ENCODE measurements around the gene UST.
"Not testable (repeated sequence)": the region's sequence is repeated elsewhere in the genome, so short reads cannot be mapped to it uniquely, and the experiment has no call there.

The UST gene

GRCh38 chr6:148758492-148758891 is 11.7 kb downstream of the UST start:
- TF ChIP-seq, protein P1, sequence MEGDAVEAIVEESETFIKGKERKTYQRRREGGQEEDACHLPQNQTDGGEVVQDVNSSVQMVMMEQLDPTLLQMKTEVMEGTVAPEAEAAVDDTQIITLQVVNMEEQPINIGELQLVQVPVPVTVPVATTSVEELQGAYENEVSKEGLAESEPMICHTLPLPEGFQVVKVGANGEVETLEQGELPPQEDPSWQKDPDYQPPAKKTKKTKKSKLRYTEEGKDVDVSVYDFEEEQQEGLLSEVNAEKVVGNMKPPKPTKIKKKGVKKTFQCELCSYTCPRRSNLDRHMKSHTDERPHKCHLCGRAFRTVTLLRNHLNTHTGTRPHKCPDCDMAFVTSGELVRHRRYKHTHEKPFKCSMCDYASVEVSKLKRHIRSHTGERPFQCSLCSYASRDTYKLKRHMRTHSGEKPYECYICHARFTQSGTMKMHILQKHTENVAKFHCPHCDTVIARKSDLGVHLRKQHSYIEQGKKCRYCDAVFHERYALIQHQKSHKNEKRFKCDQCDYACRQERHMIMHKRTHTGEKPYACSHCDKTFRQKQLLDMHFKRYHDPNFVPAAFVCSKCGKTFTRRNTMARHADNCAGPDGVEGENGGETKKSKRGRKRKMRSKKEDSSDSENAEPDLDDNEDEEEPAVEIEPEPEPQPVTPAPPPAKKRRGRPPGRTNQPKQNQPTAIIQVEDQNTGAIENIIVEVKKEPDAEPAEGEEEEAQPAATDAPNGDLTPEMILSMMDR (IDR thresholded peaks at IDR 0.05; ENCODE audit: extremely low read depth, missing control alignments): no peak
- DNase-seq (ENCODE audit: low spot score): peak; percentile 67

GRCh38 chr6:148760258-148760534 is 13.4 kb downstream of the UST start:
- TF ChIP-seq, protein P1 (IDR thresholded peaks at IDR 0.05; ENCODE audit: extremely low read depth, missing control alignments): no peak
- no peak for DNase-seq (ENCODE audit: low spot score)

- peak; percentile 39 for DNase-seq (ENCODE audit: low spot score)
Observed at GRCh38 chr6:148760568-148761526, 14.0 kb downstream of the UST start.

DNA sequence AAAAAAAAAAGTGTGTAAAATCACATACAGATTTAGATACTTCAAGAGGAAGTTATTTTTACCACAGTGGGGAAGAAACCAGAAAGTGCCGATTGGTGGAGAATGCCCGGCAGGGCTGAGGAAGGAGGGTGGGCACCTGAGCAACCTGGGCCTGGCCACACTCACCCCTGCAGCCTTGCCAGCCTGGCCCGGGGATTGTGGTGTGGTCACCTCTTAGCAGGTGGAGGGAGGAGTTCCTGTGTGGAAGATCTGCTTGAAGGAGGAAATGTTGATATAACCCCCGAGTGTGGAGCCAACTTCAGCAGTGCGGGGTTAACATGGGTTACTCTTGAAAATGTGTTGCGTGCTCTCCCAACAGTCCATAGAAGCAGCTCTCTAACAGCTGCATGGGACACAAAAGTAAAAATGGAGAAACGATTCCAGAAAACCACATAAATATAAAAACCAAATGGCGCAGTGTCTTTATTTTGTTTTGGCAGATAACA is 14.7 kb downstream of the UST start:
- TF ChIP-seq, protein P1 (IDR thresholded peaks at IDR 0.05; ENCODE audit: extremely low read depth, missing control alignments): no peak
- no peak for DNase-seq (ENCODE audit: low spot score)

More at GRCh38 chr6:148760568-148761526, 14.0 kb downstream of the UST start:
- TF ChIP-seq, protein P1 (IDR thresholded peaks at IDR 0.05; ENCODE audit: extremely low read depth, missing control alignments): no peak

DNA sequence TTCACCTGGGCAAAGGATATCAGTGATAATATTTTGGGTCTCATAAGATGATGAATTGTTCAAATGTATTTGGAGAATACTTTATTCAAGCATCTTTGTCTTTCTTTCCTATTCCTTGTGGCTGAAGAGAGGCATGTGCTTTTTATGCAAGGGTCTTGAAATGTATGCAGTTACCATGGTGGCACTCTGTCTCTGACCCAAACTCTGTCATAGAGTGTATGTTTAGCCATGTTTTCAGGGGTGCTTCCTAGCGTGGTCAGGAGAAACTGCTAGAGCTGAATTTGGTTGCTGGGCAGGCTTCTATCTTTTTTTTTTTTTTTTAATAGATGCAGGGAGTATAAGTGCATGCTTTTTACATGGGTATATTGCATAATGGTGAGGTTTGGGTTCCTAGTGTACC is 15.4 kb downstream of the UST start:
- TF ChIP-seq, protein P1 (IDR thresholded peaks at IDR 0.05; ENCODE audit: extremely low read depth, missing control alignments): no peak
- DNase-seq (ENCODE audit: low spot score): no peak

- not testable (repeated sequence) for DNase-seq (ENCODE audit: low spot score)
Observed at GRCh38 chr6:148764259-148765020, 17.6 kb downstream of the UST start.

- TF ChIP-seq, protein P1 (IDR thresholded peaks at IDR 0.05; ENCODE audit: extremely low read depth, missing control alignments): no peak
- no peak for DNase-seq (ENCODE audit: low spot score)
Observed at GRCh38 chr6:148765898-148766808, 19.3 kb downstream of the UST start.

Measured in GM20000 (cell line).